Measurements from ENCODE around the gene CCDC93.
"Not testable (repeated sequence)": the region's sequence is repeated elsewhere in the genome, so short reads cannot be mapped to it uniquely, and the experiment has no call there.

CCDC93 gene

GRCh38 chr2:117952228-117952627, 61.6 kb downstream of the CCDC93 start:
- DNase-seq = no peak

DNA sequence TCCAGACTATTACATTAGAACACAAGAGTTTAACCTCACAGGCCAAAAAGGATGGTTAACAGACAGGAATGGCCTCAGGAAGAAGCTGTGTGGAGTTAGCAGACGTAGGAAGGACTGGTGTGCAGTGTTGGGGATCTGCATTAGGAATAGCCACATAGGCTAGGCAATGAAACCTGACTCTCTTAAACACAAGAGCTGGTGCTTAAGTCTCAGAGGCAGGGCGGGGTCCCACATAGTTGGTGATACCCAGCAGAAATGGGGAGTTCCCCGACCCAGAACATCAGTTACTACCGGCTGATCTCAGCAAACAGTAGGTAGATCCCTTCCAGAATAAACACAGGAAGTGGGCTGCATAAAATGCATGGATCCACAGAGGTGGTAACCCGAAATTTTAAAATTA, 64.1 kb downstream of the CCDC93 start:
- no peak for DNase-seq

- DNase-seq = no peak
Measured at GRCh38 chr2:117948615-117949014, 65.3 kb downstream of the CCDC93 start.

GRCh38 chr2:117945296-117945695, 68.6 kb downstream of the CCDC93 start:
- no peak for DNase-seq

GRCh38 chr2:117944816-117945215, 69.1 kb downstream of the CCDC93 start:
- no peak for DNase-seq

GRCh38 chr2:117943013-117943672, 70.7 kb downstream of the CCDC93 start:
- no peak for DNase-seq

DNA sequence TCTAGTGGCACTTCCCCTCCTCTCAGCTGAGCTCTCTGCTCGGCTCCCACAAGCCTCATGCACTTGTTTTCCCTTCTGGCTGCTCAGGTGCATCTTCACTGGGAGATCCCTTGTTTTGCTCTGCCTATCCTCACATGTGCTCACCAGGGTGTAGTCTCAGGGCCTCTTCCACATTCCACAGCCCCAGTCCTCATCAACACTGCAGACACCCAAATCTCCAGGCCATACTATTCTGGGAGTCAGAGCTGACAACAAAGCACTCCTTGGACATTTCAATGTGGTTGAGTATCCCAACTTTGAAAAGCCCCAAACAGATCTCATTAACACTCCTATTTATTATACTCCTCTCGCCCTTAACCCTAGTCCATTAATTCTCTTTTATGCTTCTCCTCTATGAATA, 71.3 kb downstream of the CCDC93 start:
- DNase-seq = no peak

DNA sequence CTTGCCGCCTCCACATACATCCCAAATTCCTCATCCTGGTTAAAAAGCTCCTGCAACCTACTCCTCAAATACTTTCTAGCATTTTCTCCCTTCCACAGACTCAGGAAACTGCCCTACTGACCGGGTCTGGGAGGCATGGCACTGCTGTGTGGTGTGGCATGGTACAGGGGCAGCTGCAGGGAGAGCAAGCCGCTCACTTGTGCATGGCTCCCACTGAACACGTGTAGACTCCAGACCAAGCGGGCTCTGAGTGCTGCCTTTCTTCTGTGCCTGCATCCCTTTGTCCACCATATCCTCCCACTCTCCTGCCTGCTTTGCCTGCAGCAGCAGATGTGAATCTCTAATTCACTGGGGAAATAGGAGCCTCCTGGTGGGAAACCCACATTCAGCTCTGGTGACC, 72.2 kb downstream of the CCDC93 start:
- no peak for DNase-seq

DNA sequence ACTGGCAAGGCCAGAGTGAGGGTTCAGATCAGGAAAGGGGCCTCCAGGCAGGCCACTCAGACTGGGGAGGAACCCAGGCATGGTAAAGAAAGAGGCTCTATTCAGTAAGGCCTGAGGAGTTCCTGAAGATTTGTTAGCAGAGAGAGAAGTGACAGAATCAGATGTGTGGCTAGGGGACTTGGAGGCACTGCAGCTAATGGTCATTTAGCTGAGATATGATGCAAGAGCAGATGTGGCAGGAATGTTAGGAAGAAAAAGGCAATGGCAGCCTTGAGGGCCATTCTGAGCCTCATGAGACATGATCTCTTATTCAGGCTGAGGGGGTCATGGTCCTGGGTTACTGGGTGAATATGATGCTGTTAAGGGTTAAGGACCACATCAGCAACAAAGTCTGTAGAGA, 73.4 kb downstream of the CCDC93 start:
- no peak for DNase-seq

DNA sequence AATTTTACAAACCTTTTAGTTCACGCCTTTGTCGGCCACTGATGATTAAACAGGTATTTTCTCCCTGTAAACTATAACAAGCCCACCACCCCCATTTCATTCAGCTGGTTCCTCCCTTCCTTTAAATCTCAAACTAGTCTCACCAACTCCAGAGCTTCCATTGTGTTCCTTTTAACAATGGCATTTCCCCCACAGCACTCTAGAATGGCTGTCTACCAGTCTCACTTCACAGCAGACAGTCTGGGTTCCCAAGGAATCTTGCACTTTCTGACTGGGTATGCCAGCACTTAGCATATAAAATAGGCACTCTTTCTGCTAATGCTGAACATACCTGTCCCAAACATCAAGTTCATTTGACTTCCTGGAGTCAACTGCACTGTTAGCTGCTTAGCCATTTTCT, 75.3 kb downstream of the CCDC93 start:
- DNase-seq = no peak

GRCh38 chr2:117936871-117937428, 76.9 kb downstream of the CCDC93 start:
- no peak for DNase-seq

- no peak for DNase-seq
Measured at GRCh38 chr2:117935954-117936353, 77.9 kb downstream of the CCDC93 start.

DNA sequence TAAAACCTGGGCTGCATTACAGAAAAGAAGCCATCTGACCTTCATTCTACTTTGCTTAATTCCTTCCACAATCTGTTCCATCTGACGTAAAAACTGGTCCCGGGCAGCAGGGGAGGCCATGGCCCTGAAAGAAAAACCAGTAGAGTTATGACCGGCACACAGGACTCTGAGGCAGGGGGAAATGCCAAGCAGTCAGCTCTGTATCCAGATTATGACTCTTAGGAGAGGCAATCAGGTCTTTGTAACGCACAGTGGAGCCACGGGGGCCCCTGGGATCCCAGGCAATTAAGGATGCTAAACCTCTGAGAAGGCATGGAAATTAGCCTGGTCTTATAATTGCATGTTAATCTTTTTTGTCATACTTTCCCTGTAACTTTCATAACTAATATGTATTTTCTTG, 78.4 kb downstream of the CCDC93 start:
- no peak for DNase-seq

GRCh38 chr2:117933884-117934354, 80.0 kb downstream of the CCDC93 start:
- no peak for DNase-seq

DNA sequence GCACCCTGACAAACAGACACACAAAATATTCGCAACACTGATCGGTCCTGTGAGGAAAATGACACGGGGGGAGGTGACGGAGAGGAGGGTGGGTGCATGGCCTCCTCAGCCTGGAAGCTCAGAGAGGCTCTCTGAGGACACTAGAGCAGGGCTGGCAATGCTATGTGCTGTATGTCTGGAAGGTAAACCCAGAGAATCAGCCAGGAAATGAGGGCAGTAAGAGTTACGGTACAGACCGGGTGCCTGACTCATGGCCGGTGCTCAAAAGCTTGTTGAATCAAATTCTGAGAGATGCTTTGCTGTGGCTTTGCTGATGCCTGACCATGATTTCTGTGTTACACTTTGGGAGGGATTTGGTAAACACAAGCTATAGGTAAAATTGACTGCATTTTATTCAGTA, 81.9 kb downstream of the CCDC93 start:
- no peak for DNase-seq

- no peak for DNase-seq
Measured at GRCh38 chr2:117931266-117931665, 82.6 kb downstream of the CCDC93 start.

DNA sequence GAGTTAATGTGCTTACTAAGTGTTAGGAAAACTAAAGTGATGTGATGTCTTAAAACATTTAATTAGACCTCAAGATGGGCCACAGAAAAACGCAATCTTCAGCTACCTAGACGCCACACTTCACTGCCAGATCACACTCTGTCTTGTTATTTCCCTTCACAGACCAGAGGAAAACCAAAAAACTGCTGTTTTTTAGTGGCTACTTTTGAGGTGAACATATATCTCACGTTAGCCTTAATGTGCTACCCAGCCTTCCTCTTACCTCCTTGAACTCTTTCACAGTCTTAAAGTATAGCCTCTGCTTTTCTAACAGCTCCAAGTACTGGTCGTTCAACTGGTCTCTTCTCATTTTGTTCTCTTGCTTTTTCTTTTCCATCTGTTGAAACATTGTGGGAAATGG, 83.1 kb downstream of the CCDC93 start:
- no peak for DNase-seq

DNA sequence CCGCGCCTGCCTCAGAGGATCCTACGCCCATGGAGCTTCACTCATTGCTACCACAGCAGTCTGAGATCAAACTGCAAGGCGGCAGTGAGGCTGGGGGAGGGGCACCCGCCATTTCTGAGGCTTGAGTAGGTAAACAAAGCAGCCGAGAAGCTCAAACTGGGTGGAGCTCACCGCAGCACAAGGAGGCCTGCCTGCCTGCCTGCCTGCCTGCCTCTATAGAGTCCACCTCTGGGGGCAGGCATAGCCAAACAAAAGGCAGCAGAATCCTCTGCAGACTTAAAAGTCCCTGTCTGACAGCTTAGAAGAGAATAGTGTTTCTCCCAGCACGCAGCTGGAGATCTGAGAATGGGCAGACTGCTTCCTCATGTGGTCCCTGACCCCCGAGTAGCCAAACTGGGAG, 90.4 kb downstream of the CCDC93 start:
- not testable (repeated sequence) for DNase-seq

GRCh38 chr2:117921520-117921919, 92.3 kb downstream of the CCDC93 start:
- DNase-seq = no peak

DNA sequence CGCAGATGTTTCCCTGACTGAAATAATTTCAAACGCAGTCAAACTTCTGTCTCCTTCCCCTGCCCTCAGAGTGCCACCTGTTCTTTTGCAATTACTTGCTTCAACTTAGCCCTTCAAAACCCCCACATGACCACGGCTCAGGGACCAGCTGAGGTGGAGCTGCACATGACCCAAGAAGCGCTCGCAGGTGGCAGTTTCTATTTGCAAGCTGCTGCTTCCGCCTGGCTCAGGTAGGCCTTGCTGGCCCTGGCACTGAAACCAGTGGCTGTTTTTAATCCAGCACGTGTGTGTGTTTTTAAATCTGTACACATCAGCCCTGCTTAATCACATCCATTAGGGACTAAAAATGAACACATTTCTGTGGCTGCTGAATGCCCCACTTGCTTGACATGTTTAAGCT, 95.3 kb downstream of the CCDC93 start:
- DNase-seq = no peak

DNA sequence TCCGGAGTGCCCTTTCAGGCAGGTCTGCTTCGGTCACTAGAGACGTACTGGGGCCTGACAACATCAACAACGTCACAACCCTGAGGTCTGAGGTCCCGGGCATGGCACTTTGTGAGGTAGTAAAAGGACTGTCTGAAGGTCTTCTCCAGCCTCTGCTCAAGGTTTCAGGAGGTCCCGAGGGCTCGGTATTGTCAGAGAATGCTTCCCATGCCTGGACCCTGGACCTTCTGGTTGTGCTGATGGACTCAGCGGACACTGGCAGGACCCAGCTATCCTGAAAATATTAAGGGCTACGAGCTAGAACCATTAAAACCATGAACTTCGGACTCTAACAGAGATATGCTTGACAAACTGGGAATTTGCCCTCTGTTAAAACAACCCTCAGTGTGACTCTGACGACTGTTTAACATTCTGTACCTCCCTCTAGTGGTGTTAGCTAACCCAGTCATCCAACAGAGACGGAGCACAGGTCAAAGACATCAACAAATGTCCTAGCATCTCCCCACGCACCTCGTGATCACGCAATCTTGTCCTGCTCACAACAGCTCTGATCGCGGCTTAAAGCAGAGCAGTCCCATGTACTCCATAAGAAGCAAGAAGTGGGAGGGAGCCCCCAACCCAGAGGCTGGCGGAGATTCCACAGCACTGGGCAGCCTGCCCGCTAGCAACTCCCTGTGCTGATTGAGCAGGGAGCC, 96.5 kb downstream of the CCDC93 start:
- DNase-seq = no peak

GRCh38 chr2:117902933-117903332, 110.9 kb downstream of the CCDC93 start:
- no peak for DNase-seq

DNA sequence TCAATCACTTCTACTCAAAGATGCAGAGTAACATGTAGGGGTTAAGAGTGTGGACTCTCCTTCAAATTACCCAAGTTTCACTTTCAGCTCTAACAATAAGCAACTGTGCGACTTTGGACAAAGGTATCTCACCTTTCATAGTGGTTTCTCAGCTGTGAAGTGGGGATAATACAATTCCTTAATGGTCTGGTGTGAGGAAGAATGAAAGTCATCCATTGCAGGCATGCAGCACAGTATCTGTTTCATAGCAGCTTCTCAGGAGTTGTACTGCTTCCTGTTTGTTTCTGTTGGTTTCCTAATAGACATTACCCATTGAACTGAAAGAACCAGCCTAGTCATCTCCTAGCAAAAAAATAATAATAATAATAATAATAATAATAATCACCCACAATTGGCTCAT, 125.0 kb downstream of the CCDC93 start:
- no peak for DNase-seq

DNA sequence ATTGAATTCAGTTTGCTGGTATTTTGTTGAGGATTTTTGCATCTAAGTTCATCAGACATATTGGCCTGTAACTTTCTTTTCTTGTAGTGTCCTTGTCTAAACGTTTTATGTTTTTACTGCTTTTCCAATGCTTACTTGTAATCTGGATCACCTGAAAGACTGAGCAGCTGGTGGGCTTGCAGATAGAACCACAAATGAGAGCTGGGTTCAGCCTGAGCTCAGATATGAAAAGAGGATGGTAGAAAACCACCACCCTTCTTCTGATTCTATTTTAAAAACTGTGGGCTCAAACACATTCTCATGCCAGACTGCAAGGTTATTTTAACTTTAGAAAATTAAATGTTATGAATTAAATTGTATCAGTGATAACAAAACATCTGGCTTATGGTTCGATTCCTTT, 128.6 kb downstream of the CCDC93 start:
- DNase-seq = no peak

DNA sequence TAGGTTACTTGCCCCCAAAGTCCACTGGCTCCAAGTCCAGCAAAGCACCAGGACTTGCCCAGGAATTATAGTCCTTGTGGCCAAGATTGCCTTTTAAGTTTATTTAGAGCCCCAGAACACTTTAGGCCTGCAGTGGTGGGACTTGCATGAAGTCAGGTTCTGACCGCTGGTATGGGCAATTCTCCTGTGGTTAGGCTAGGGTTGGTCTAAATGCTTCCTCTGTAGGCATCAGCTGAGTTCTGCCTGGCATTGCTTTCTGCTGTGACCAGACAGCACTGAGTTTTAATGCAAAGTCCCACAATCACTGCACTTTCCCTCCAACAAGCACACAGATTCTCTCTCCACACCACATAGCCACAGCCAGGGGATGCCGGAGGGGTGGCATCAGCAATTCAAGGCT, 134.9 kb downstream of the CCDC93 start:
- DNase-seq = no peak
